PFSK-1 (cell line): Measurements from ENCODE around the gene IGF2BP2.

ENCODE experiments used
- POLR2AphosphoS5 ChIP-seq: IDR thresholded peaks from 2 replicates; pipeline ENCODE4 v1.6.1; 2012; ENCODE audit warnings: low read depth, mild to moderate bottlenecking, control low read depth, low read length, moderate library complexity
- SIN3A ChIP-seq: IDR thresholded peaks from 2 replicates; pipeline ENCODE4 v1.6.1; 2012; ENCODE audit warnings: mild to moderate bottlenecking, low read length, moderate library complexity, borderline replicate concordance; ENCODE audit not compliant: insufficient read depth
- TAF1 ChIP-seq: IDR thresholded peaks from 2 replicates; pipeline ENCODE4 v1.6.1; 2012; ENCODE audit warnings: low read length, control low read depth, borderline replicate concordance; ENCODE audit not compliant: insufficient read depth
- TF ChIP-seq, protein P1 (sequence below), 2 experiments: IDR thresholded peaks; 2 replicates each; pipeline versions ENCODE4 v1.6.1 to v1.8.0; 2011 to 2012; ENCODE audit warnings: low read depth in 2 of 2, low read length in 2 of 2, control low read depth in 1 of 2, inconsistent platforms in 1 of 2, mild to moderate bottlenecking in 1 of 2, moderate library complexity in 1 of 2; ENCODE audit not compliant: insufficient read depth in 1 of 2

DNA sequence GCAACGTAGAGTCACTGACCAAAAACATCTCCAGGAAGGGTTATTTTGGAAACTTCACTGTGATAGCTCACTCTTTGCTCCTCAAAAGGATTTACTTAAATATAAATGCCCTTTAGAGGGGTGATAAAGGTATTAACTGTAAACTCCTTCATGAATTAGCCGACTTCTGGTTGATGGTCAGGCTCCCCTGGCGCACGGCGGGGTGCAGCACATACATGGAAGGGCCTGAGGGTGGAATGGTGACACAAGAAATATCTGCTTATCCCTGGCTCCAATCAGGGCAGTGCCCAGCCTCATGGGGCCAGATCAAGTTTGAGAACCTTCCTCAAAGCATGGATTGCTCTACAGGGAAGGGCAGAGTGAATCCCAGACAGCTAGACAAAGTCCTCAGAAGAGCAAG is 116.5 kb downstream of the IGF2BP2 start:
- TF ChIP-seq, protein P1, sequence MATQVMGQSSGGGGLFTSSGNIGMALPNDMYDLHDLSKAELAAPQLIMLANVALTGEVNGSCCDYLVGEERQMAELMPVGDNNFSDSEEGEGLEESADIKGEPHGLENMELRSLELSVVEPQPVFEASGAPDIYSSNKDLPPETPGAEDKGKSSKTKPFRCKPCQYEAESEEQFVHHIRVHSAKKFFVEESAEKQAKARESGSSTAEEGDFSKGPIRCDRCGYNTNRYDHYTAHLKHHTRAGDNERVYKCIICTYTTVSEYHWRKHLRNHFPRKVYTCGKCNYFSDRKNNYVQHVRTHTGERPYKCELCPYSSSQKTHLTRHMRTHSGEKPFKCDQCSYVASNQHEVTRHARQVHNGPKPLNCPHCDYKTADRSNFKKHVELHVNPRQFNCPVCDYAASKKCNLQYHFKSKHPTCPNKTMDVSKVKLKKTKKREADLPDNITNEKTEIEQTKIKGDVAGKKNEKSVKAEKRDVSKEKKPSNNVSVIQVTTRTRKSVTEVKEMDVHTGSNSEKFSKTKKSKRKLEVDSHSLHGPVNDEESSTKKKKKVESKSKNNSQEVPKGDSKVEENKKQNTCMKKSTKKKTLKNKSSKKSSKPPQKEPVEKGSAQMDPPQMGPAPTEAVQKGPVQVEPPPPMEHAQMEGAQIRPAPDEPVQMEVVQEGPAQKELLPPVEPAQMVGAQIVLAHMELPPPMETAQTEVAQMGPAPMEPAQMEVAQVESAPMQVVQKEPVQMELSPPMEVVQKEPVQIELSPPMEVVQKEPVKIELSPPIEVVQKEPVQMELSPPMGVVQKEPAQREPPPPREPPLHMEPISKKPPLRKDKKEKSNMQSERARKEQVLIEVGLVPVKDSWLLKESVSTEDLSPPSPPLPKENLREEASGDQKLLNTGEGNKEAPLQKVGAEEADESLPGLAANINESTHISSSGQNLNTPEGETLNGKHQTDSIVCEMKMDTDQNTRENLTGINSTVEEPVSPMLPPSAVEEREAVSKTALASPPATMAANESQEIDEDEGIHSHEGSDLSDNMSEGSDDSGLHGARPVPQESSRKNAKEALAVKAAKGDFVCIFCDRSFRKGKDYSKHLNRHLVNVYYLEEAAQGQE (IDR thresholded peaks at IDR 0.05; ENCODE audit: insufficient read depth in 1 of 2, low read depth in 2 of 2, low read length in 2 of 2), result no peak
- TF ChIP-seq POLR2AphosphoS5 (no peak), TAF1 (no peak), SIN3A (no peak)
